ENCODE results near the gene OVCH2.

The OVCH2 gene

GRCh38 chr11:7639643-7640025 is 66.6 kb downstream of the OVCH2 start:
- TF ChIP-seq, protein P1, sequence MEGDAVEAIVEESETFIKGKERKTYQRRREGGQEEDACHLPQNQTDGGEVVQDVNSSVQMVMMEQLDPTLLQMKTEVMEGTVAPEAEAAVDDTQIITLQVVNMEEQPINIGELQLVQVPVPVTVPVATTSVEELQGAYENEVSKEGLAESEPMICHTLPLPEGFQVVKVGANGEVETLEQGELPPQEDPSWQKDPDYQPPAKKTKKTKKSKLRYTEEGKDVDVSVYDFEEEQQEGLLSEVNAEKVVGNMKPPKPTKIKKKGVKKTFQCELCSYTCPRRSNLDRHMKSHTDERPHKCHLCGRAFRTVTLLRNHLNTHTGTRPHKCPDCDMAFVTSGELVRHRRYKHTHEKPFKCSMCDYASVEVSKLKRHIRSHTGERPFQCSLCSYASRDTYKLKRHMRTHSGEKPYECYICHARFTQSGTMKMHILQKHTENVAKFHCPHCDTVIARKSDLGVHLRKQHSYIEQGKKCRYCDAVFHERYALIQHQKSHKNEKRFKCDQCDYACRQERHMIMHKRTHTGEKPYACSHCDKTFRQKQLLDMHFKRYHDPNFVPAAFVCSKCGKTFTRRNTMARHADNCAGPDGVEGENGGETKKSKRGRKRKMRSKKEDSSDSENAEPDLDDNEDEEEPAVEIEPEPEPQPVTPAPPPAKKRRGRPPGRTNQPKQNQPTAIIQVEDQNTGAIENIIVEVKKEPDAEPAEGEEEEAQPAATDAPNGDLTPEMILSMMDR (conservative IDR thresholded peaks at IDR 0.05) = no peak
- H3K27ac ChIP-seq = peak overlapping the region; percentile 99; the same call in 1 of the 2 replicates

Measured in VCaP (cell line).